Measurements from ENCODE around the gene PIK3R5.

DNA sequence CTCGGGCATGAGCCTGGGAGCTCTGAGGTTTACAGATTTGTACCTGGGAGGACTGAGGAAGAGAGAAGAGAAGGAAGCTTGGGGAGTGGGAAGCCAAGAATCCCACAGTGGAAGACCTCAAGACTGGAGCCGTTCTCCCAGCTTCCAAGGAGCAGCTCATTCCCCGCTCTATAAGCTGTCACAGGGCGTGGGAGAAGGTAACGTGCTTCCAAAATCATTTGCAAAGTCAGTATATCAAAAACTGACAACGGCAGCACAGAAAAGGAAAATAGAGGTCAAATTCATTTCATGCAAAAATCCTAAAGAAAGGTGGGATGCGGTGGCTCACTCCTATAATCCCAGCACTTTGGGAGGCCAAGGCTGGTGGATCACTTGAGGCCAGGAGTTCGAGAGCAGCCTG, 7.8 kb downstream of the PIK3R5 start:
- TF ChIP-seq, protein P1, sequence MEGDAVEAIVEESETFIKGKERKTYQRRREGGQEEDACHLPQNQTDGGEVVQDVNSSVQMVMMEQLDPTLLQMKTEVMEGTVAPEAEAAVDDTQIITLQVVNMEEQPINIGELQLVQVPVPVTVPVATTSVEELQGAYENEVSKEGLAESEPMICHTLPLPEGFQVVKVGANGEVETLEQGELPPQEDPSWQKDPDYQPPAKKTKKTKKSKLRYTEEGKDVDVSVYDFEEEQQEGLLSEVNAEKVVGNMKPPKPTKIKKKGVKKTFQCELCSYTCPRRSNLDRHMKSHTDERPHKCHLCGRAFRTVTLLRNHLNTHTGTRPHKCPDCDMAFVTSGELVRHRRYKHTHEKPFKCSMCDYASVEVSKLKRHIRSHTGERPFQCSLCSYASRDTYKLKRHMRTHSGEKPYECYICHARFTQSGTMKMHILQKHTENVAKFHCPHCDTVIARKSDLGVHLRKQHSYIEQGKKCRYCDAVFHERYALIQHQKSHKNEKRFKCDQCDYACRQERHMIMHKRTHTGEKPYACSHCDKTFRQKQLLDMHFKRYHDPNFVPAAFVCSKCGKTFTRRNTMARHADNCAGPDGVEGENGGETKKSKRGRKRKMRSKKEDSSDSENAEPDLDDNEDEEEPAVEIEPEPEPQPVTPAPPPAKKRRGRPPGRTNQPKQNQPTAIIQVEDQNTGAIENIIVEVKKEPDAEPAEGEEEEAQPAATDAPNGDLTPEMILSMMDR (IDR thresholded peaks at IDR 0.05; ENCODE audit: low read depth, low read length), result no peak
- TF ChIP-seq POLR2A (IDR thresholded peaks at IDR 0.05; ENCODE audit: extremely low read depth, insufficient read length) (no peak), MYC (IDR thresholded peaks at IDR 0.05; ENCODE audit: low read depth, low read length) (no peak)
